Measurements from ENCODE around the gene OR6J1.
"Not testable (repeated sequence)": the region's sequence is repeated elsewhere in the genome, so short reads cannot be mapped to it uniquely, and the experiment has no call there.

The OR6J1 gene

DNA sequence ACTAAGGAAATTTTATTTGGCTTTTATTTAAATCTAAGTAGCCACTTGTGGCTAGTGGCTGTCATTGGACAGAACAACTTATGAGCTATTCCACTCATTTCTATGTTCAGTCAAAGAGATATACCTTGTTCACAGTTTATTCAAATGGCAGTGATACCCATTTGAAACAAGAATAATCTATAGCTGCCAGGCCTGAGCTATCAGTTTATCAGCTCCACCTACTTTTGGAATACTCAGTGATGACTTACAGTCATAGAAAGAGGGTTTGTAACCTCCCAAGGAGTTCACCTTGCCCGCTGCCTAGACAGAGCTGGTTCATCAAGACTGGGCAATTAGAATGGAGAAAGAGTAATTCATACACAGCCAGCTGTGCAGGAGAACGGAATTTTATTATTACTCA is 50.6 kb downstream of the OR6J1 start:
- TF ChIP-seq, protein P1, sequence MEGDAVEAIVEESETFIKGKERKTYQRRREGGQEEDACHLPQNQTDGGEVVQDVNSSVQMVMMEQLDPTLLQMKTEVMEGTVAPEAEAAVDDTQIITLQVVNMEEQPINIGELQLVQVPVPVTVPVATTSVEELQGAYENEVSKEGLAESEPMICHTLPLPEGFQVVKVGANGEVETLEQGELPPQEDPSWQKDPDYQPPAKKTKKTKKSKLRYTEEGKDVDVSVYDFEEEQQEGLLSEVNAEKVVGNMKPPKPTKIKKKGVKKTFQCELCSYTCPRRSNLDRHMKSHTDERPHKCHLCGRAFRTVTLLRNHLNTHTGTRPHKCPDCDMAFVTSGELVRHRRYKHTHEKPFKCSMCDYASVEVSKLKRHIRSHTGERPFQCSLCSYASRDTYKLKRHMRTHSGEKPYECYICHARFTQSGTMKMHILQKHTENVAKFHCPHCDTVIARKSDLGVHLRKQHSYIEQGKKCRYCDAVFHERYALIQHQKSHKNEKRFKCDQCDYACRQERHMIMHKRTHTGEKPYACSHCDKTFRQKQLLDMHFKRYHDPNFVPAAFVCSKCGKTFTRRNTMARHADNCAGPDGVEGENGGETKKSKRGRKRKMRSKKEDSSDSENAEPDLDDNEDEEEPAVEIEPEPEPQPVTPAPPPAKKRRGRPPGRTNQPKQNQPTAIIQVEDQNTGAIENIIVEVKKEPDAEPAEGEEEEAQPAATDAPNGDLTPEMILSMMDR (IDR thresholded peaks at IDR 0.05; ENCODE audit: low read depth, low read length, missing control alignments): no peak
- no peak overlapping the region for H3K4me3 ChIP-seq (replicated peaks; ENCODE audit: low read depth, low read length)
- no peak for DNase-seq (ENCODE audit: extremely low read depth, low read depth)

DNA sequence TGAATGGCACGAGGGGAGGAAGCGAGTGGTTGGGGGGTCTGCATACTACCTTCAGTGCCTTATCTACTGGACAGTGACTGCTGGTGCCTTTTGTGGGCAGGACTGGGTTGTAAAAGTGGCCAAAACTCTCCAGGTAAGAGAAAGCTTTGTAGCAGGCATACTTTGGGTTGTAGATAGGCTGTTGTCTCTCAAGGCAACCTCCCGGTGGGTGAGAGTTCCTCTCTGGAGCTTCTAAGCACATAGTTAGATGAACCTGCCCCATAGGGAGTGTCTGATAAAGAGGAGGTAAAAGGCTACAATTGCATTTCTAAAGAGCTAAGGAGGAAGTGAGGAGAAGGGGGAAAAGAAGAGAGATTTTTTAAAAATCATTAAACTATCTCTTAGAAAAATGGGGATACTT is 51.0 kb downstream of the OR6J1 start:
- TF ChIP-seq, protein P1 (IDR thresholded peaks at IDR 0.05; ENCODE audit: low read depth, low read length, missing control alignments): no peak
- H3K4me3 ChIP-seq (replicated peaks; ENCODE audit: low read depth, low read length): no peak overlapping the region
- DNase-seq (ENCODE audit: extremely low read depth, low read depth): no peak

DNA sequence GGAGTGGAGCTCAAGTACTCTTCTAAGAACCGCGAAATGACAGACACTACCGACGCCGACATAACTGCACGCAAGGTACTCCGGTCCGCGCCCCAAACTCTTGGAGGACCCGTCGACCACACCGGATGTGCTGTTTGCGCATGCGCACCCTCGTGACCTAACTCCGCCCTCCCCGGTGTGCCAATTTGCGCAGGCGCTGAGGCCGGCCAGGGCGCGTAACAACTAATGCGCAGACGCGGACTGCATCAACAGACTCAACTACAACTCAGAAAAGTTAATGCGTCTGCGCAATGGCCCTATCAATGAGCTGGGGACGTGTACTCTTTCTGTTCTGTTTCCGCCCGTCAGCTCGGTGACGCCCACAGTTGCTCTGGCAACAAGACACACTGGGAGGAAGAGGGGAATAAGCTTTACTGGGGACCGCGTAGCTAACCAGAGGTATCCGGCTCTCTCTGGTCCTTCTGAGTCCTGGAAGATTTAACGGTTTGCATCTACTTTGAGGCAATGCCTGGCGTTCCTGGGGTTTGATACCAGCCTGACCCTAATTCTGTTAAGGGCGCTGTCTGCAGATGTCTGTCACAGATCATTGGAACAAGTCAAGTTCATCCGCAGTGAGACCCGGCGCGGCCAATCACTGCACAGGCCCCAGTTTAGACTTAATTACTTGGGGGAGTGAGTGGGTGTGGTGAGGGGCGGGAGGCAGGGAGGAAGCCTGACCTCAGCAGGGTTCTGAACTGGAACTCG is 54.9 kb downstream of the OR6J1 start, which contains the start of gene DAD1:
Gene DAD1, minus strand, starts transcription at position 129 of the 744 bp plus-strand sequence. Its CDS starts 67 bp downstream, at position 62.
- H3K4me3 ChIP-seq (replicated peaks; ENCODE audit: low read depth, low read length): peak within 1 kb of the TSS; percentile 94
- peak; percentile 100 for DNase-seq (ENCODE audit: extremely low read depth, low read depth)
- TF ChIP-seq, protein P1 (IDR thresholded peaks at IDR 0.05; ENCODE audit: low read depth, low read length, missing control alignments): no peak

DNA sequence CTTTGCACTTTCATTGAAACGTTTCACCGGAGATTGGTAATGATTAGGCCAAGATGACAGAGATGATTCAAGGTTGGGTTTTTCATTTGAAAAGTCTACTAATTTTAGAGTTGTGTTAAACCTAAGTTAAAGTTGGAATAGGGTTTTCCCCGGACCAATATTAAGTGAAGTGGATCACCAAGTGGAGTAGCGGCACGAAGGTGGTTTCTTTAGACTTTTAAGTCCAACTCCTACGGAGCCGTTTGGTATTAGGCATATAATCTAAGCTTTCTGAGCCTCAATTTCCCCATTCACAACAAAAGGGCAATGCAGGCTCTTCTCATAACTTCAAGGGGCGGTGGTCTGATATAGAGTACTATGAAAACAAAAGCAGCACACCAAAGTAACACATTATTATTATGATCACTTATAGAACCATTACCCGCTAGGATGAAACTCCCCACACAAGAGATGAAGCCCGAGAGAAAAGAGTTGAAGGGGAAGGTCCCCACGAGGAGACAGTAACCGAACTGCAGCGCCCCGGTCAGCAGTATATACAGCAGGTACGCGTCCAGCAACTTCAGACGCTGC is 55.5 kb downstream of the OR6J1 start:
- no peak for DNase-seq (ENCODE audit: extremely low read depth, low read depth)
- TF ChIP-seq, protein P1 (IDR thresholded peaks at IDR 0.05; ENCODE audit: low read depth, low read length, missing control alignments): no peak
- H3K4me3 ChIP-seq (replicated peaks; ENCODE audit: low read depth, low read length): peak overlapping the region; percentile 94

DNA sequence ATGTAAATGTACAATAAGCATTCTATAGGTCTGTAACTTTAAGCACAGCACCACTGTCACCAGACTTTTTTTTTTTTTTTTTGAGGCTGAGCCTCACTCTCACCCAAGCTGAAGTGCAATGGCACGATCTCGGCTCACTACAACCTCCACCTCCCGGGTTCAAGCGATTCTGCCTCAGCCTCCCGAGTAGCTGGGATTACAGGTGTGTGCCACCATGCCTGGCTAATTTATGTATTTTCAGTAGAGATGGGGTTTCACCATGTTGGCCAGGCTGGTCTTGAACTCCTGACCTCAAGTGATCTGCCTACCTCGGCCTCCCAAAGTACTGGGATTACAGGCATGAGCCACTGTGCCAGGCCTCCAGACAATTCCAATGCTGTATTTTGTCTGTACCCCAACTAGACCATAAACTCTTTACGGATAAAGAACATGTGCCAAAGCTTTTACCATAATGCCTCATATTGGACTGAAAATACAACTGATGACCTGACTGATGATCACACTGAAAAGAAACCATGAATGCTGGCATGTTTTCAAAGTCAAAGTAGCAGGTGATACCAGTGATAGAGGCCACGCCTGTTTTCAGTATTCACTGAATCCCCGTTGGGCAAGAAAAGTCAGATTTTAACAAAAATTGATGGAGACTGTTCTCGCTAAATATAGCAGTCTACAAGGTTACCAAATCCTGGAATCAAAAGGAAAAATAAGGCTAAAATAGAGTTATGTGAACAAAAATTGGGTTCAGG is 56.3 kb downstream of the OR6J1 start:
- H3K4me3 ChIP-seq (replicated peaks; ENCODE audit: low read depth, low read length): peak overlapping the region; percentile 94
- not testable (repeated sequence) for DNase-seq (ENCODE audit: extremely low read depth, low read depth)

DNA sequence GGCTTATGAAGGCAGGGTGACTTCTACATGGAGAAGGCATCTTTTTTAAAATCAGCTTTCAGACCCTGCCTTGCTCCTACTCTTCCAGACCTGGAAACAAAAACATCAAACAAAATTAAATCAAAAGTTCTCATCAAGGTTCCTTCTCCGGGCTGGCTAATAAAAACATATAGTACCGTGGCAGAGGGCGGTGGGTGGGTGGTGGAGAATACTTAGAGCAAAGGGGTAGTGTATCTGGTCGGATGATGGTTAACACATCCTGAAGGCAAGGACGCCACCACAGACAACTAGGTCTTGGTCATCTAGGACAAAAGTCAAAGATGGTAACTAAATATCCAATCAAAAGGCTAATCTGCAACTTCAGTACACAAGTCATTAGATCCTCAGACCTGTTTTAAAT is 56.9 kb downstream of the OR6J1 start:
- no peak for DNase-seq (ENCODE audit: extremely low read depth, low read depth)
- peak overlapping the region; percentile 94; the same call in 1 of the 2 replicates for H3K4me3 ChIP-seq (replicated peaks; ENCODE audit: low read depth, low read length)
- TF ChIP-seq, protein P1 (IDR thresholded peaks at IDR 0.05; ENCODE audit: low read depth, low read length, missing control alignments): no peak

DNA sequence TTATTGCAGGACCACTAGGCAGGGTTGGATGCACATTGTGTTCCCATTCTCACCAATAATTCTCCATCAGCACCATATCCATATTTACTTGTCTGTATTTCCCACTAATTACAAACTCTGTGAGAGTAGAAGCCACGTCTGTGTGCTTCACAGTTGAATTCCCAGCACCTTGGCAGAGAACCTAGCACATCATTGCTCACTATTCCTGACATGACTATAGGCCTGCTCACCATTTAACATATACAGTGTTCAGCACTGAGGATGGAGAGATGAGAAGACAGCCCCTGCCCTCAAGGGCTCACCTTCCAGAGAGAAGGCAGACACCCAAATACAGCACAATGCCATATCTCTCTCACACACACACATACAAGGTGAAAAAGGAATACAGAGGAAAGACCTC is 60.2 kb downstream of the OR6J1 start:
- TF ChIP-seq, protein P1 (IDR thresholded peaks at IDR 0.05; ENCODE audit: low read depth, low read length, missing control alignments): no peak
- DNase-seq (ENCODE audit: extremely low read depth, low read depth): no peak
- H3K4me3 ChIP-seq (replicated peaks; ENCODE audit: low read depth, low read length): no peak overlapping the region

Measured in HFF-Myc (cell line).